Naive B cell (primary cell): ENCODE data around the gene SH3BP5L. TPM values are rescaled to one million over a fixed set of nuclear protein-coding genes. Genes with fewer than 3 reads are reported as not detected.
"Not testable (repeated sequence)": the region's sequence is repeated elsewhere in the genome, so short reads cannot be mapped to it uniquely, and the experiment has no call there.

ENCODE experiments used
- ATAC-seq, 2 donors: fragments of 150-1000 bp; cut with Tn5 transposase; 2 replicates each; pipeline ENCODE4 v1.10.0; 2021; ENCODE audit warnings: low read depth in 2 of 2, mild to moderate bottlenecking in 2 of 2, moderate library complexity in 2 of 2
- DNase-seq: peaks from one replicate; pipeline ENCODE4 v3.0.0; 2022
- H3K27ac Mint-ChIP-seq, 6 donors: one replicate each; pipeline ENCODE4 v1.8.0; 2020 to 2022; ENCODE audit warnings: mild to moderate bottlenecking in 6 of 6, mixed read lengths in 6 of 6, moderate library complexity in 5 of 6, inconsistent platforms in 2 of 6
- H3K27me3 Mint-ChIP-seq, 3 donors: one replicate each; pipeline ENCODE4 v1.8.0; 2021 to 2022; ENCODE audit warnings: mixed read lengths in 3 of 3, mild to moderate bottlenecking in 1 of 3
- H3K36me3 Mint-ChIP-seq, 2 donors: one replicate each; pipeline ENCODE4 v1.8.0; 2020 to 2022; ENCODE audit warnings: mixed read lengths in 2 of 2, inconsistent platforms in 1 of 2, mild to moderate bottlenecking in 1 of 2
- H3K4me1 Mint-ChIP-seq, 3 donors: one replicate each; pipeline ENCODE4 v1.8.0; 2020 to 2022; ENCODE audit warnings: mixed read lengths in 3 of 3, inconsistent platforms in 1 of 3, mild to moderate bottlenecking in 1 of 3, moderate library complexity in 1 of 3
- H3K4me3 Mint-ChIP-seq, 8 donors: one replicate each; pipeline ENCODE4 v1.8.0; 2020 to 2022; ENCODE audit warnings: mild to moderate bottlenecking in 8 of 8, mixed read lengths in 8 of 8, moderate library complexity in 8 of 8, inconsistent platforms in 2 of 8
- H3K9me3 Mint-ChIP-seq, 7 donors: one replicate each; pipeline ENCODE4 v1.8.0; 2020 to 2022; ENCODE audit warnings: mixed read lengths in 7 of 7, mild to moderate bottlenecking in 5 of 7, inconsistent platforms in 2 of 7, moderate library complexity in 1 of 7
- polyA plus RNA-seq, 6 donors: library from polyadenylated mRNA; unstranded; fragments of 300-500 nt; fragmentation: Illumina TruSeq; gene quantifications; one replicate each; pipeline ENCODE4 v1.2.3, GENCODE V29; 2021; ENCODE audit warnings: low read depth in 6 of 6

Gene SH3BP5L
- polyA plus RNA-seq, 6 donors from 2014 or later, result 1.5 to 5.3 (median 2.8) TPM

- peaks cover 34 to 53% (median 36%) of the 10 kb centered on the region in 3 donors for H3K4me1 Mint-ChIP-seq
- no peaks in the 10 kb centered on the region for H3K27me3 Mint-ChIP-seq
- peaks cover 0 to 2% (median under 1%) of the 10 kb centered on the region in 7 donors for H3K9me3 Mint-ChIP-seq
- no peak for ATAC-seq
- peaks cover 10 to 30% of the 10 kb centered on the region in 2 donors for H3K36me3 Mint-ChIP-seq
- H3K27ac Mint-ChIP-seq, result peak overlapping the region; percentile 53 to 89 (median 66)
- DNase-seq, result no peak
- H3K4me3 Mint-ChIP-seq, result no peak overlapping the region
Observed at GRCh38 chr1:248810000-248810726, 15.6 kb downstream of the SH3BP5L start.

GRCh38 chr1:248808876-248809275 is 16.8 kb downstream of the SH3BP5L start:
- DNase-seq, result no peak
- Mint-ChIP-seq H3K4me1 (peaks cover 39 to 66% (median 49%) of the 10 kb centered on the region in 3 donors), H3K36me3 (peaks cover under 1 to 26% of the 10 kb centered on the region in 2 donors), H3K27ac (peak overlapping the region in 1 of 6 donors; percentile 29), H3K9me3 (peaks cover under 1 to 14% (median 6%) of the 10 kb centered on the region in 7 donors), H3K4me3 (no peak overlapping the region), H3K27me3 (no peaks in the 10 kb centered on the region)
- ATAC-seq, result no peak

DNA sequence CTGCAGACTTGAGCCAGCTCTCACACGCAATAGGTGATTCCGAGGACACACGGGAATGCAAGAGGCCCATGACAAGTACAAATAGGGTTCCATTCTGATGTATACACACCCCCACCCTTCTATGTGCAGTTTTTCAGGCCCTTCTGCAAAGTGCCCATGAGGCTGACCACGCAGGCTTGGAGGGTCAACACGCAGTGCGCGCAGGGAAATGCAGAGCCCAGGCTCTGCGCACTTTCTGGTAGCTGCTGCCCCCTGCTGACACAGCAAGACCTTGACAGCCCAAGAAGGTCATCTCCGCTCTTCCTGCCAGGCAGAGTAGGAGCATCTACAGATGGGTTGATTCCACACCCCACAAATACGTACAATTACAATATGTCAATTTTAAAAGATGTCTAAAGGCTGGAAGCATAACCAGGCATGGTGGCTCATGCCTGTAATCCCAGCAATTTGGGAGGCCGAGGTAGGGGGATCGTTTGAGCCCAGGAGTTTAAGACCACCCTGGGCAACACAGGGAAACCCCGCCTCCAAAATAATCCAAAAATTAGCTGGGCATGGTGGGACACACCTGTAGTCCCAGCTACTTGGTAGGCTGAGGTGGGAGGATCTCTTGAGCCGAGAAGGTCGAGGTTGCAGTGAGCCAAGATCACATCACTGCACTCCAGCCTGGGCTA is 18.5 kb downstream of the SH3BP5L start:
- Mint-ChIP-seq H3K4me3 (peak overlapping the region in 7 of 8 donors; percentile 9 to 63 (median 47)), H3K9me3 (peaks cover 5 to 24% (median 14%) of the 10 kb centered on the region in 7 donors), H3K36me3 (peaks cover 3 to 20% of the 10 kb centered on the region in 2 donors), H3K27ac (peak overlapping the region in 3 of 6 donors; percentile 34 to 74 (median 67)), H3K4me1 (peaks cover 40 to 63% (median 58%) of the 10 kb centered on the region in 3 donors), H3K27me3 (no peaks in the 10 kb centered on the region)
- peak; percentile 22 to 32 for ATAC-seq
- peak; percentile 53 for DNase-seq

- Mint-ChIP-seq H3K4me1 (peaks cover 37 to 69% (median 66%) of the 10 kb centered on the region in 3 donors), H3K36me3 (peaks cover 3 to 18% of the 10 kb centered on the region in 2 donors), H3K27me3 (no peaks in the 10 kb centered on the region), H3K27ac (peak overlapping the region; percentile 67 to 98 (median 94)), H3K4me3 (peak overlapping the region in 6 of 8 donors; percentile 72 to 92 (median 90)), H3K9me3 (peaks cover 7 to 34% (median 26%) of the 10 kb centered on the region in 7 donors)
- ATAC-seq, result no peak
- DNase-seq, result no peak
Observed at GRCh38 chr1:248805876-248806275, 19.8 kb downstream of the SH3BP5L start.

DNA sequence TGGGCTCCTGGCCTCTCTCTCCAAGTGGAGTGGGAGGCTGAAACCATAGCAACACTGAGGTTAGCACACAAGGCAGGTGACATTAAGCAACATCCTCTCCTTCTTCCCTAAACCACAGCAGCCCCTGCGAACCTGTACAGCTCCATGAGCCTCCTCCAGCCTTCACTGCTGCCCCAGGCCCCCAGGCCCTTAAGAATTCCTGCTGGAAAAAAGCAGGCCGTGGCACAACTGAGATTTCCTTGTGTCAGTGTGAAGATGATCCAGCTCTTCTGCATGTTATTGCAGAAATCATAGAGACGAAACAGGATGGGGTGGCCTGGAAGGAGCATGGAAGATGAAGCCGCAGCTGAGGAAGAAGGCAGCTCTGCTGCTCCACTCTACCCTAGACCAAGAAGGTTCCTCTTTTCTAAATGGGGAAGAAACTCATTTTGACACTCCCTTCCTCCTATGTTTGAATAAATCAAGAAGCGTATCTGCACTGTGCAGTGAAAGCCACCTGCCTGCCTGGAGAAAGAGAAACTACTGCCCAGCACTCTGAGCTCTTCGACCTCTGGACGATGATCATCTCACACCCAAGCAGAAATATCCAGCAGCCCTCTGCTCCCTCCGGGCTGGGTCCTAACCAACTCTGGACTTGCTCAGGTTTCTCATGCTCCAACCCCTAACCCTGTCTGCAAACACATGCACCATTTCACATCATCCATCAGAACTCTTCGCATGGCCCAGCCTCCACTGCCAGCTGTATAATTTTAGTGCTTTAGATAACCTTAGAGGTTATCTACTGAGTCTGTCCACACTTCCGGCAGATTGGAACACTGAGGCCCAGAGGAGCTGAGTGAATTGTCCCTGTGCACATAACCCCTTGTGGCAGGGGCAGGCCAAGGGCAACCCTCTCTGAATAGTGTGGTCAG is 20.7 kb downstream of the SH3BP5L start:
- Mint-ChIP-seq H3K27ac (peak overlapping the region; percentile 67 to 98 (median 94)), H3K9me3 (peaks cover 7 to 36% (median 26%) of the 10 kb centered on the region in 7 donors), H3K4me1 (peaks cover 43 to 69% (median 66%) of the 10 kb centered on the region in 3 donors), H3K36me3 (peaks cover 3 to 26% of the 10 kb centered on the region in 2 donors), H3K27me3 (no peaks in the 10 kb centered on the region), H3K4me3 (peak overlapping the region; percentile 55 to 92 (median 90))
- DNase-seq (peak; percentile 80), ATAC-seq (peak; percentile 97 to 98)

GRCh38 chr1:248803501-248803900 is 22.2 kb downstream of the SH3BP5L start:
- Mint-ChIP-seq H3K4me3 (peak overlapping the region; percentile 55 to 92 (median 76)), H3K27ac (peak overlapping the region; percentile 67 to 98 (median 90)), H3K36me3 (peaks cover 3 to 32% of the 10 kb centered on the region in 2 donors), H3K4me1 (peaks cover 43 to 75% (median 65%) of the 10 kb centered on the region in 3 donors), H3K9me3 (peaks cover 7 to 38% (median 29%) of the 10 kb centered on the region in 7 donors)
- not testable (repeated sequence) for DNase-seq, ATAC-seq, H3K27me3 Mint-ChIP-seq

GRCh38 chr1:248802454-248802853 is 23.3 kb downstream of the SH3BP5L start:
- Mint-ChIP-seq H3K9me3 (peaks cover 7 to 48% (median 36%) of the 10 kb centered on the region in 7 donors), H3K27ac (peak overlapping the region in 1 of 6 donors; percentile 41), H3K36me3 (peaks cover 3 to 39% of the 10 kb centered on the region in 2 donors), H3K27me3 (no peaks in the 10 kb centered on the region), H3K4me1 (peaks cover 44 to 73% (median 64%) of the 10 kb centered on the region in 3 donors), H3K4me3 (no peak overlapping the region)
- no peak for ATAC-seq
- no peak for DNase-seq

- DNase-seq (no peak), ATAC-seq (no peak)
- peak overlapping the region in 5 of 6 donors; percentile 13 to 96 (median 52) for H3K27ac Mint-ChIP-seq
Observed at GRCh38 chr1:248800459-248800858, 25.3 kb downstream of the SH3BP5L start.

DNA sequence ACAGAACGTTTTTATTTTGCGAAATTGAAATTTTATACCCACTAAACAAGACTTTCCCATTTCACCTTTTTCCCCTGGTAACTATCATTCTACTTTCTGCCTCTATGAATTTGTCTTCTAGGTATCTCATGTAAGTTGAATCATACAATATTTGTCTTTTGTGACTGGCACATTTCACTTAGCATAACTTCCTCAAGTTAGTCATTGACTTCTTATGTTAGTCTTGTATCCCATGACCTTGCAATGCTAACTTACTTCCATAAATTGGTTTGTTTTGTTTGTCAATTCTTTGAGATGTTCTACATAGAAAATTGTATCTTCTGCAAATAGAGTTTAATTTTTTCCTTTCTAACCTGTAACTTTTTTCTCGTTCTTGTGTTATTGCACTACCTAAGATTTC is 26.9 kb downstream of the SH3BP5L start:
- Mint-ChIP-seq H3K27ac (no peak overlapping the region), H3K4me3 (no peak overlapping the region), H3K4me1 (peaks cover 38 to 55% (median 48%) of the 10 kb centered on the region in 3 donors), H3K27me3 (no peaks in the 10 kb centered on the region), H3K36me3 (peaks cover 15 to 63% of the 10 kb centered on the region in 2 donors), H3K9me3 (peaks cover 15 to 71% (median 42%) of the 10 kb centered on the region in 7 donors)
- DNase-seq (no peak), ATAC-seq (no peak)

More at GRCh38 chr1:248800459-248800858, 25.3 kb downstream of the SH3BP5L start:
- Mint-ChIP-seq H3K9me3 (peaks cover 12 to 65% (median 43%) of the 10 kb centered on the region in 7 donors), H3K4me3 (peak overlapping the region in 7 of 8 donors; percentile 51 to 77 (median 63)), H3K36me3 (peaks cover 6 to 53% of the 10 kb centered on the region in 2 donors), H3K27me3 (no peaks in the 10 kb centered on the region), H3K4me1 (peaks cover 42 to 58% (median 53%) of the 10 kb centered on the region in 3 donors)

- DNase-seq, ATAC-seq, H3K27me3 Mint-ChIP-seq: not testable (repeated sequence)
- Mint-ChIP-seq H3K9me3 (peaks cover 6 to 49% (median 30%) of the 10 kb centered on the region in 7 donors), H3K36me3 (peaks cover 15 to 44% of the 10 kb centered on the region in 2 donors), H3K27ac (peak overlapping the region in 3 of 6 donors; percentile 33 to 69 (median 68)), H3K4me3 (peak overlapping the region in 3 of 8 donors; percentile 35 to 65 (median 36)), H3K4me1 (peaks cover 50 to 64% (median 50%) of the 10 kb centered on the region in 3 donors)
Observed at GRCh38 chr1:248794663-248795062, 31.1 kb downstream of the SH3BP5L start.

- Mint-ChIP-seq H3K27me3 (no peaks in the 10 kb centered on the region), H3K4me3 (peak overlapping the region in 5 of 8 donors; percentile 20 to 79 (median 59))
- ATAC-seq, result no peak
Observed at GRCh38 chr1:248793592-248793991, 32.1 kb downstream of the SH3BP5L start.

DNA sequence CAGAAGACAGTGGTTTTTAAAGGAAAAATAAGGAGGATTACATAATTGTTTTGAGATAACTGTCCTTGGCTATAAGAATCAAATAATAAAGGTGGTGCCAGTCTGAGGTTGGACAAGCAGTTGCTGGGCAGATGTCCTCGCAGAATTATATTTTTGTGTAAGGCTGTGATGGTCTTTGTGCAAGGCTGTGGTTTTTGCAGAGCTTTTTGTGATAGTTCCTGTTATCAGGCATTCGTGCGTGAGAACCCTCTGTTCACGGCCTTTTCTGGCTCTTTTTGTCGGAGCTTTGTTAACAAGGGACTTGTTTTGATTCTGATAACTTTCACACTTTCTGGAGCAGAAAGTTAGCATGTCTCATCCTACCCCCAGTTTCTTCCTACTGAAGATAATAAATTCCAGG is 33.4 kb downstream of the SH3BP5L start:
- Mint-ChIP-seq H3K27me3 (no peaks in the 10 kb centered on the region), H3K27ac (peak overlapping the region; percentile 84 to 96 (median 94)), H3K9me3 (peaks cover 6 to 40% (median 20%) of the 10 kb centered on the region in 7 donors), H3K4me3 (peak overlapping the region in 7 of 8 donors; percentile 29 to 87 (median 69)), H3K4me1 (peaks cover 48 to 69% (median 50%) of the 10 kb centered on the region in 3 donors), H3K36me3 (peaks cover 15 to 30% of the 10 kb centered on the region in 2 donors)
- DNase-seq, result peak; percentile 62
- ATAC-seq, result peak; percentile 96 to 98

More at GRCh38 chr1:248793592-248793991, 32.1 kb downstream of the SH3BP5L start:
- Mint-ChIP-seq H3K4me1 (peaks cover 46 to 61% (median 52%) of the 10 kb centered on the region in 3 donors), H3K9me3 (peaks cover 6 to 49% (median 28%) of the 10 kb centered on the region in 7 donors), H3K27ac (peak overlapping the region; percentile 77 to 95 (median 90)), H3K36me3 (peaks cover 15 to 39% of the 10 kb centered on the region in 2 donors)
- DNase-seq, result no peak
